ENCODE measurements around the gene RSAD1. TPM values are rescaled to one million over a fixed set of nuclear protein-coding genes. Genes with fewer than 3 reads are reported as not detected.

RSAD1 gene
- total RNA-seq, 2 donors from 2014 or later, result 26.6 to 35.8 TPM

DNA sequence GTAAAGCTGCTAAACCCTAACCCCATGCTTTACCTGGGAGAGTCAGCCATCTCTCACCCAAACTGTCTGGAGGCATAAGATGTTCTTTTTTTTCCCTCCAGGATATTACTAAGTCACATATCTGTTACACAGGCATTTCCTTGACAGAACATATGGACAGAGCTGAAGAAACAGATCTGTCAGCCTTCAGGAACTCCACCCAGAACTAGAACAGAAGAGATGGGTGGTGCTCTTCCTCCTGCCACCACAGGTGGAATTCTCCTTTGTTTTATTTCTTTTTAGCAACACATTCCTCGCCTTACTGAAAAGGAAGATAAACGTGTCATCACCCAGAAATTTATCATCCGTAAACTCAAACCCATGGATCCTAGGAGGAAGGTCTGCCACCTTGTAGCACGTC is 38.4 kb downstream of the RSAD1 start:
- no peak overlapping the region for H3K4me3 Mint-ChIP-seq
- H3K4me1 Mint-ChIP-seq, result peaks cover 3% of the 10 kb centered on the region
- Histone ChIP-seq H3K36me3 (ENCODE audit: control insufficient read depth, insufficient read depth, low read length) (no peaks in the 10 kb centered on the region), H3K9ac (ENCODE audit: extremely low read depth, low read length, poor library complexity, severe bottlenecking) (no peak overlapping the region), H3K27ac (ENCODE audit: low read depth, low read length) (no peak overlapping the region), H3K4me1 (ENCODE audit: control insufficient read depth, insufficient read depth, low read length) (no peaks in the 10 kb centered on the region), H3K9me3 (ENCODE audit: control insufficient read depth, low read length) (no peaks in the 10 kb centered on the region), H3K27me3 (ENCODE audit: control insufficient read depth, insufficient read depth, low read length, poor library complexity, severe bottlenecking) (no peaks in the 10 kb centered on the region), H3K4me3 (ENCODE audit: low read length) (no peak overlapping the region)
- peaks cover 11% of the 10 kb centered on the region for H3K27me3 Mint-ChIP-seq (ENCODE audit: insufficient read depth)
- 93% methylated on average over 4 of the region's 4 CpGs for WGBS, 2 experiments (ENCODE audit: insufficient coverage in 1 of 2, insufficient read length in 1 of 2)
- TF ChIP-seq, protein P1, sequence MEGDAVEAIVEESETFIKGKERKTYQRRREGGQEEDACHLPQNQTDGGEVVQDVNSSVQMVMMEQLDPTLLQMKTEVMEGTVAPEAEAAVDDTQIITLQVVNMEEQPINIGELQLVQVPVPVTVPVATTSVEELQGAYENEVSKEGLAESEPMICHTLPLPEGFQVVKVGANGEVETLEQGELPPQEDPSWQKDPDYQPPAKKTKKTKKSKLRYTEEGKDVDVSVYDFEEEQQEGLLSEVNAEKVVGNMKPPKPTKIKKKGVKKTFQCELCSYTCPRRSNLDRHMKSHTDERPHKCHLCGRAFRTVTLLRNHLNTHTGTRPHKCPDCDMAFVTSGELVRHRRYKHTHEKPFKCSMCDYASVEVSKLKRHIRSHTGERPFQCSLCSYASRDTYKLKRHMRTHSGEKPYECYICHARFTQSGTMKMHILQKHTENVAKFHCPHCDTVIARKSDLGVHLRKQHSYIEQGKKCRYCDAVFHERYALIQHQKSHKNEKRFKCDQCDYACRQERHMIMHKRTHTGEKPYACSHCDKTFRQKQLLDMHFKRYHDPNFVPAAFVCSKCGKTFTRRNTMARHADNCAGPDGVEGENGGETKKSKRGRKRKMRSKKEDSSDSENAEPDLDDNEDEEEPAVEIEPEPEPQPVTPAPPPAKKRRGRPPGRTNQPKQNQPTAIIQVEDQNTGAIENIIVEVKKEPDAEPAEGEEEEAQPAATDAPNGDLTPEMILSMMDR (conservative IDR thresholded peaks at IDR 0.05), result no peak
- H3K27ac Mint-ChIP-seq, result no peak overlapping the region
- H3K36me3 Mint-ChIP-seq (ENCODE audit: low read depth), result no peaks in the 10 kb centered on the region
- DNase-seq, result no peak
- no peaks in the 10 kb centered on the region for H3K9me3 Mint-ChIP-seq

DNA sequence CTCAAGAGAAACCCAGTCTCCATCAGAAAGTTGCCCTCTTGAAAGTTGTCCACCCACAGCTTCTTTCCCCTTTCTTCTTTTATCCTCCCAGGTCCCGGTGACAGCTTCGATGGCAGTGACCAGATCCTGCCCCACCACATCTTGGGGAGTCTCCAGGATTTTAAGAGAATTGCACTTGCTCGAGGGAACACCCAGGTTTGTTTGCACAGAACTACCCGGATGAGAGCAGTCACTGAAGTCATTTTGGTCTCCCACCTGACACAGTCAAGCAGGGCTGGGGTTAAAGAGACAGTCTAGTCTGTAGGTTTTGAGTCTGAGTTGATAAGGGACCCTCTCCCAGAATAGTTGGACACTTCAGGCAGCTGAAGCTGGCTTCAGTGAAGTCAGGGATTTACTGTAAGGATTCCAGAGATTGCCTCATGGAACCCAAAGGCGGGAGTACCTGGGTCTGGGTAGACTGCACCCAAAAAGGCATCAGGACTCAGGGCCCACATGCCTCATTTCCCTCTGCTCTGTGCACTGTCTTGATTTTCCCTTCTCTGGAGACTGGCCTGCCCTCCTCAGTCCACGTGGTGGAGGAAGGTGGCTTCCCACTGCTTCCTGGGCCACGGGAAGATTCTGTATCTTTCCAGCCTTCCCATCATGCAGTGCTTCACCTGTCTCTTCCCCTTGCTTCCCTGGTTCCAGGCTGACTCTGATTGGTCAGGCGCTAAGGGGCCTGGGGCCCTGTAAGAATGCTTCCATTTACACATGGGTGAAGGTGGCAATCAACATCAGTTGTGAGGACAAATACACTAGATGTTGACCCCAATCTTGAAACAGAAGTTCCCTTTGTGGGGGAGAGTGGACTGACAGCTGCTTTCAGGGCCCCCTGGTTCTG is 39.1 kb downstream of the RSAD1 start:
- Mint-ChIP-seq H3K4me1 (peaks cover 5% of the 10 kb centered on the region), H3K27ac (no peak overlapping the region), H3K27me3 (ENCODE audit: insufficient read depth) (peaks cover 6% of the 10 kb centered on the region), H3K9me3 (no peaks in the 10 kb centered on the region), H3K36me3 (ENCODE audit: low read depth) (no peaks in the 10 kb centered on the region), H3K4me3 (no peak overlapping the region)
- 84 to 88% methylated on average over 4 to 8 of the region's 8 CpGs for WGBS, 2 experiments (ENCODE audit: insufficient coverage in 1 of 2, insufficient read length in 1 of 2)
- DNase-seq, result no peak
- H3K9me3 ChIP-seq (ENCODE audit: control insufficient read depth, low read length), result no peaks in the 10 kb centered on the region
- no peaks in the 10 kb centered on the region for H3K36me3 ChIP-seq (ENCODE audit: control insufficient read depth, insufficient read depth, low read length)
- H3K27me3 ChIP-seq (ENCODE audit: control insufficient read depth, insufficient read depth, low read length, poor library complexity, severe bottlenecking), result no peaks in the 10 kb centered on the region
- H3K4me3 ChIP-seq (ENCODE audit: low read length), result no peak overlapping the region
- no peak overlapping the region for H3K27ac ChIP-seq (ENCODE audit: low read depth, low read length)
- no peaks in the 10 kb centered on the region for H3K4me1 ChIP-seq (ENCODE audit: control insufficient read depth, insufficient read depth, low read length)
- no peak overlapping the region for H3K9ac ChIP-seq (ENCODE audit: extremely low read depth, low read length, poor library complexity, severe bottlenecking)
- TF ChIP-seq, protein P1 (conservative IDR thresholded peaks at IDR 0.05), result no peak

DNA sequence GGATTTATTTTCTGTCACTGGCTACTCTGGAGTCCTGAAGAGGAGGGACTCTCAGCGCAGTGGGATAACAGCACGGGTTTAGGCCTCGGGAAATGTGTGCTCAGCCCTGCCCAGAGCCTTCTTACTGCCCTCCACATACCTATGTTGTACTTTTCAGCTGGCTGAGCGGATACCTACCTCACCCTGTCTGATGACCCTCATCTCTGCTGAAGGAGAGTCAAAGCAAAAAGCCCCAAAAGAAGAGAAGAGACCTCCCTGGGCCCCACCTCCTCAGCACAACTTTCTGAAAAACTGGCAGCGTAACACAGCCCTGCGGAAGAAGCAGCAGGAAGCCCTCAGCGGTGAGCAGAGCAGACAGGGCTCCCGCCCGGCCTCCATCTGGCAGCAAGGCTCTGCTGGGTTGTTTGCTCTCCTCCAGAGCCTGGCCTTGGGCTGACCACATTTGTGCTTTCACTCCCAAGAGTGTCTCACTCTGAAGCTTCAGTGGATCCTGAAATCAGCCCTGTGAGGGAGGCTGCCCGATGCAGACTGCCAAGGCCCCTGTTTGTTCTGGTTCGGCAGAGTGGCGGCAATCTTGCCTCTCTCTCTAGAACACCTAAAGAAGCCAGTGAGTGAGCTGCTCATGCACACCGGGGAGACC is 39.8 kb downstream of the RSAD1 start:
- peaks cover 6% of the 10 kb centered on the region for H3K4me1 Mint-ChIP-seq

More for the DNA sequence above, 39.8 kb downstream of the RSAD1 start:
- Histone ChIP-seq H3K4me3 (ENCODE audit: low read length) (no peak overlapping the region), H3K27me3 (ENCODE audit: control insufficient read depth, insufficient read depth, low read length, poor library complexity, severe bottlenecking) (no peaks in the 10 kb centered on the region), H3K36me3 (ENCODE audit: control insufficient read depth, insufficient read depth, low read length) (no peaks in the 10 kb centered on the region), H3K27ac (ENCODE audit: low read depth, low read length) (no peak overlapping the region), H3K4me1 (ENCODE audit: control insufficient read depth, insufficient read depth, low read length) (no peaks in the 10 kb centered on the region), H3K9me3 (ENCODE audit: control insufficient read depth, low read length) (no peaks in the 10 kb centered on the region), H3K9ac (ENCODE audit: extremely low read depth, low read length, poor library complexity, severe bottlenecking) (no peak overlapping the region)
- no peak overlapping the region for H3K4me3 Mint-ChIP-seq
- TF ChIP-seq, protein P1 (conservative IDR thresholded peaks at IDR 0.05), result no peak
- 84 to 89% methylated on average over 7 to 13 of the region's 13 CpGs for WGBS, 2 experiments (ENCODE audit: insufficient coverage in 1 of 2, insufficient read length in 1 of 2)
- peaks cover 6% of the 10 kb centered on the region for H3K27me3 Mint-ChIP-seq (ENCODE audit: insufficient read depth)
- no peak for DNase-seq
- no peaks in the 10 kb centered on the region for H3K9me3 Mint-ChIP-seq
- no peaks in the 10 kb centered on the region for H3K36me3 Mint-ChIP-seq (ENCODE audit: low read depth)
- H3K27ac Mint-ChIP-seq, result no peak overlapping the region

Data from endodermal cell (in vitro differentiated cells).